ENCODE measurements around the gene FHL1.

Gene FHL1

DNA sequence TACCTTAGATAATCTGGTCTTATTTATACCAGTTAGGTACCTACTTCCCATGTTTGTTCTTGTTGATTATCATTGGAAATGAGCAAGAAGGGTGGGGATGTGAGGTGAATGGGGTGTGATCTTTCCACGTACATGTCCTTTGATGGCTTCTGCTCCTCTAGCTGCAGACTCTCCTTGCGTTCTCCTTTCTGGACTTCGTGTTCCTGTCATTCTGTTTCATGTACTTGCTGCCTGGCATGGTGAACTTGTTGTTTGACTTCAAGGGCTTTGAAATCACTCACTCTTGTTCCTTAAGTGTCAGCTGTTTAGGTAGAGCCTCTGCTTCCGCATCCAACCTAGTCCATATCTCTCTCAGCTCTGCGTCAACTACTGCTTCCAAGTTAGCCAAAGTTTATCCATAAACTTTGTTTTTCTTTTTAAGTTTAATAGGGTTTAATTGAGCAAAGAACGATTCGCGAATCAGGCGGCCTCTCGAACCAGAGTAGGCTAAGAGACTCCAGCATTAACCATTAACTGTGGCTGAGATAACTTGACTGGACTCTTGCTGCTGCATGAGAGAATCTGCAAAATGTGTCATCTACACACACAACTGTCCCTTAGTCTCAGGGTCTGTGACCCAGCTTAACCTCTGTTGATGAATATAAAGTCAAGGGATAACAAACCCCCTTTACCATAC is 42.8 kb downstream of the FHL1 start:
- DNase-seq = no peak

- DNase-seq = no peak
Observed at GRCh38 chrX:136191171-136191570, 43.8 kb downstream of the FHL1 start.

- DNase-seq = no peak
Observed at GRCh38 chrX:136192135-136192534, 44.8 kb downstream of the FHL1 start.

- no peak for DNase-seq
Observed at GRCh38 chrX:136192839-136193414, 45.6 kb downstream of the FHL1 start.

- DNase-seq = no peak
Observed at GRCh38 chrX:136193771-136194170, 46.4 kb downstream of the FHL1 start.

GRCh38 chrX:136194536-136194935 is 47.2 kb downstream of the FHL1 start:
- no peak for DNase-seq

GRCh38 chrX:136195247-136195646 is 47.9 kb downstream of the FHL1 start:
- no peak for DNase-seq

DNA sequence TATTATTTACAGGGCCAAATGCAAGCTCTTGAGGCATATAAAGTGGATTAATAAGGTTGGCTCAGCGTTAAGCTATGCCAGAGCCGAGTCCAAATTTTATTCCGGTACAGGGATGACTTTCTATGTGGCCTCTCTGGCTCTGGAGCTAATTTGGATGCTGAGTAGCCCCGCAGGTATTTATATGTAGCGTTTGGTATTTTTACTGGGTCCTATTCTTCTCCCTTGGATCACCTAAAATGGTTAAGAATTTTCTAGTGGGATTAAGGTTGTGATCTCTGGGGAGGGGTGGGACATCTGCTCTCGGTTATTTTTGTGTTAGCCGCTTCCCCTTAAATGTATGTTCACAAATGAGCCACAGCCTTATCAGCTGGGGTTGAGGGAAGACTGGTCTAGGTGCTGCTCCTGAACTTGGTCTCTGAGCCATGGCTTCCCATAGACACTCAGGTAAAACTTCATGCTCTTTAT is 49.4 kb downstream of the FHL1 start:
- no peak for DNase-seq

DNA sequence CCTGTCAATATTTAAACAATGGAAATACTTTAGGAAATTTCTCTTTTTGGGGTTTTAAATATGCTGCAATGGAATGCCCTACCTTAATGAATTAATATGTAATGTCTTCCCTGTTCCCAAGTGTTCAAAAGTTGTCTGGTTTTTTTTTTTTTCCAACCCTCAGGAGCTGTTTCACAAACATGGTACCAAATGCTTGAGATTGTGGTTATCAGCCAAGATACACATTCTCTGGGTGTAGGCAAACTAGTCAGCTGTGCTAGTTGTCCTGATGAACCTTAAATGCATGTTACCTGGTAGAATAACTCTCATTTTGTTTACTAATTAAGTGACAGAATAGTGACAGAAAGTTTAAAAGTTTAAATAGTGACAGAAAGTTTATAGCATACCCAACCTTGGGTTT is 50.7 kb downstream of the FHL1 start:
- DNase-seq = no peak

DNA sequence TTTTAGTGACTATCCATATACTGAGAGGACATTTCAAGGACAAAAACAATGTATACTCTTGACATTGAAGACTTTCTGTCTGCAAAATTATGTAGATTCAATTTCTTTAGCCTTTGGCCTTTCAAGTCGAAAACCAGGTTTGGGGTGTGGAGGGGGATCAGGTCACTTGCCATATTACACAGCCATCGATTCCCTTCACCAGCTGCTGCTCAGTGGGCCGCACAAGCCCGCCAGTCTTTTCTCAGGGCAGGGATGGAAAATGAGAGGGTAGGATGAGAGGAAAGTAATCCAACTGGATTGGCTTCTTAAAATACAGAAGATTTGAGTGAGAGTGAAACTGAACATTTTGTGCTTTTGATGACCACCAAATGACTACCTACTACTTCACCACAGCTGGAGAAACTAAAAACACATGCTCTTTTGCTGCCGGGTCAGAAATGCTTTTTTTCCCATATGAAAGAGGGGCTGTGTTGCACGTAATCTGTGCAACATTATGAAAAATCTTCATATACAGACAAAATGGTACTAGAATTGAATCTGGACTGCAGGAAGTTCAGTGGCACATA is 51.4 kb downstream of the FHL1 start:
- DNase-seq = no peak

DNA sequence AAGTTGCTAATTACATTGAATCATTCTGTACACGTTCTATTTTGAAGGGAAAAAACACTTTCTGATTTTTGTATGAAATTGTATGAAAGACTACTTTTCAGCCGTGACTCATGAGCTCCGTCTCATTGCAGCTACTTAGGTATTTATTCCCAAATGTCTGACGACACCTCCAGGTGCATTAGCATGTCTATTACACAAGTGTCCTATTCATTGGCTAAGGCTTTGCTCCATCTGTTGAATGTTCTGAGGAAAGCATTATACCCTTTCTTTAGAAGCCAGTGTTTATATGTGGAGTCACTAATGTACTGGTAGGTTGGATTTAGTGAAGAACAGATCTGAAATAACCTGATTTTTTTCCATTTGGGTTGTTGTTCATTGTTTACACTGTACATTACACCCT is 52.0 kb downstream of the FHL1 start:
- no peak for DNase-seq

GRCh38 chrX:136200466-136200865 is 53.1 kb downstream of the FHL1 start:
- DNase-seq = no peak

DNA sequence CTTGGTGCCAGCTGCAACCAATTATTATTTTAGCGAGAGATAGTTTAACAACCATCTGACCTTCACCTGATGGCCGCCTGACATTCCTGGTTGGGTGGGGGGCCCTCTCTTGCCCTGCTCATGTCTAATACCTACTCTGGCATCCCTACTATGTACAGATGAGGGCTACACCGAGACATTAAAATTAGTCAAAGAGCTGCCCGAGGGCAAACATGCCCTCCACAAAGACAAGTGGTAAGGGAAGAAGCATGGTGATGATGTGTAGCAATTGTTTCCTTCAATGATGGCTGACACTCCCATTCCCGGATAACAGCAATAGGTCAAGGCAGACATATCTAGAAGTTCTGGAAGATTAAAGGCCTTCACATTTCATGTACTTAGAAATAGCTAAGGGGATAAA is 54.3 kb downstream of the FHL1 start:
- DNase-seq = no peak

DNA sequence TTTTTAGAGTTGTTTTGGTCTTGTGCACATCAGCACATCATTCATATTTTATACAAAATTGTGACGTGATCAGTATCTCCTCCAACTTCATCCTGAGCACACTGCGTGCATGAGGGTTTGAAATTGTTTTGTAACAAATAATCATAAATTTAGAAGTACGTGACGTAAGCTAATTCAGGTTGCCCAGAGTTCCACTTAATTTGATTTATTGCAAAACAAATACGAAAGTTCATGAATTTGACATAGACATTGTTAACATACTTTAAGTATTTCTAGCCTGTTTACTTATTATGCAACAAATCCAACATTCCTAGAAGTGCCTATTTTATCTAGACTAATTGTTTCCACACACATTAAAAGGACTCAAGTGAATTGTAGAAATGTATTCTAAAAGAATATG is 55.6 kb downstream of the FHL1 start:
- no peak for DNase-seq

GRCh38 chrX:136203438-136203837 is 56.1 kb downstream of the FHL1 start:
- DNase-seq = no peak

DNA sequence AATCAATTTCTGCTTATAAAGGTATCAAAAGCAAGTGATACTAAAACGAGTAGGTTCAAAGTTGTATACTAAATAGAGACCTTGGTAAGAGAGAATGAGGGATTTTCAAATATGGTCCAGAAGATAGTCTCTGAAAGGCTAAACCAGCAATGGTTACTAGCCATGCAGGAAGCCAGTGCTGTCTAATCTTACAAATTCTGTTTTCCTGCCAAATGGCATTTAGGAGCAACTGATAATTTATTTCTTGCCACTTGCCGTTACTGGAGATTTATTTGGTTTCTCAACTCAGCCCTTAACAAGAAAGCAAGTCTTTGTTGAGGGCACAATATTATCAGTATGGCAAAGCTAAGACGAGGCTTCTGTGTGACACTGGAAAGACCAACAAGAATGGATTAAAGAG is 56.6 kb downstream of the FHL1 start:
- no peak for DNase-seq

DNA sequence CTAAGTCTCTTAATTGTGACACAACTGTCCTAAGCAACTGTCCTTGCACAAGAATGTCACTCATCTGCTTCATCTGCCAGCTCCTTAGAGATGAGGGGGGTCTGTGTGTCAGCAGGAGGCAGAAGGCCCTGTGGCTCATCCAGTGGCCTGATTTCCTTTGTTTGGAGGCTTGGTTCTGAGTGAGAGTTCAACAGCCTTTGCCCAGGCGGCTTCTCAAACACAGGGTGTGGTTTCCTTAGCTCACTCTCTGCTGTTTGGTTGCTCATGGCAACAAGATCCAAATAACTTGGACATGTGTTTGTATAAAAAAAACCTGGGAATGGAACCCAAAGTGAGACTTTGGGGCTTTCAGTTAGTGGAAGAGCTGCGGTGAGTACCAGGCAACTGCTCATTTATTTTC is 57.2 kb downstream of the FHL1 start:
- no peak for DNase-seq

DNA sequence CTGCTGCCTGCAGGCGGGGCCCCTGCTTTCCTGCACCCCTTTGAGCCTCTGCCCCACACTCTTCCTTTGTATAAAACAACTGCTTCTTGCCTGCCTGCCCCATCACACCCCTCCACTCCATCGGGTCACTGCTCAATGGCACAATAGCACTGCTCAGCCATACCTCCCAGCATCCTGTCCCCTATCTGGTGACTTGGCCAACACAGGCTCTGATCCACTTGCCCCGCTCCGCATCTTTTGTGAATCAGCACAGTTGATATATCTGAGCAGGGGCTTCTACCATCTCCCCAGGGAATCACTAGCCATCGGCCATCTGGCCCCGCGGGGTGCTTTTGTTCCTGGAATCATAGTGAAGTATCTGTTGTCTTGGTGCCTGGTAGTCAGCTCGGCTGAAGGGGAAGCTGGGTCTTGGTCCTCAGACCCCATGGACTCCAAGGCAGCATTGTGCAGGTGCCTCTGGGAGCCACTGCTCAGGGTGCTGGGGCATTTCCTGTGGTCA is 58.6 kb downstream of the FHL1 start:
- no peak for DNase-seq

DNA sequence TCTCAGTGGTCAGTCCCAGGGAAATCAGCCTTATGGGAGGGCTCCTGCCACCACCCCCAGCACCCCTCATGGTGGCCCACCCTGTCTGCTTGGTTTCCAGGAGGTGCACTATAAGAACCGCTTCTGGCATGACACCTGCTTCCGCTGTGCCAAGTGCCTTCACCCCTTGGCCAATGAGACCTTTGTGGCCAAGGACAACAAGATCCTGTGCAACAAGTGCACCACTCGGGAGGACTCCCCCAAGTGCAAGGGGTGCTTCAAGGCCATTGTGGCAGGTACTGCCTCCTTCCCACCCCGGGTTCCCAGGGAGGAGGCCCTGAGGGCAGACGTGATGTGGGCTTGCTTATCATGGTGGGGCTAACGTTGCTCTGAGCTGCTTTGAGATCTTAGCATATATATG is 59.6 kb downstream of the FHL1 start:
- DNase-seq = no peak

- no peak for DNase-seq
Observed at GRCh38 chrX:136207546-136207945, 60.2 kb downstream of the FHL1 start.

GRCh38 chrX:136209016-136209738 is 61.8 kb downstream of the FHL1 start:
- DNase-seq = peak in 1 of 2 experiments; percentile 16

DNA sequence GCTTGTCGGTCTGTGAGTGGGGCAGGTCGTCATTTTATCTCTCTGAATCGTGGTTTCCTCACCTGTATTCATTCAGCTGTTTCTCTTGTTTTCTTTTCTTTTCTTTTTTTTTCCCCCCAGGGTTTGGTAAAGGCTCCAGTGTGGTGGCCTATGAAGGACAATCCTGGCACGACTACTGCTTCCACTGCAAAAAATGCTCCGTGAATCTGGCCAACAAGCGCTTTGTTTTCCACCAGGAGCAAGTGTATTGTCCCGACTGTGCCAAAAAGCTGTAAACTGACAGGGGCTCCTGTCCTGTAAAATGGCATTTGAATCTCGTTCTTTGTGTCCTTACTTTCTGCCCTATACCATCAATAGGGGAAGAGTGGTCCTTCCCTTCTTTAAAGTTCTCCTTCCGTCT is 62.4 kb downstream of the FHL1 start:
- no peak for DNase-seq

DNA sequence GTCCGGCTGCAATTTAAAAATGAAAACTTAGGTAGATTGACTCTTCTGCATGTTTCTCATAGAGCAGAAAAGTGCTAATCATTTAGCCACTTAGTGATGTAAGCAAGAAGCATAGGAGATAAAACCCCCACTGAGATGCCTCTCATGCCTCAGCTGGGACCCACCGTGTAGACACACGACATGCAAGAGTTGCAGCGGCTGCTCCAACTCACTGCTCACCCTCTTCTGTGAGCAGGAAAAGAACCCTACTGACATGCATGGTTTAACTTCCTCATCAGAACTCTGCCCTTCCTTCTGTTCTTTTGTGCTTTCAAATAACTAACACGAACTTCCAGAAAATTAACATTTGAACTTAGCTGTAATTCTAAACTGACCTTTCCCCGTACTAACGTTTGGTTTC is 62.9 kb downstream of the FHL1 start:
- DNase-seq = no peak

GRCh38 chrX:136210806-136211205 is 63.5 kb downstream of the FHL1 start:
- no peak for DNase-seq
